HG03469 (cell line): ENCODE data around the gene ZNF586.
A peak's percentile ranks its signal among the peaks of the same experiment; 100 is the strongest.
"Not testable (repeated sequence)": the region's sequence is repeated elsewhere in the genome, so short reads cannot be mapped to it uniquely, and the experiment has no call there.

Experiments
- ATAC-seq: cut with Tn5 transposase; IDR thresholded peaks from one replicate; pipeline ENCODE4 v1.9.1; 2021; ENCODE audit warnings: mild to moderate bottlenecking, moderate library complexity, moderate number of reproducible peaks; ENCODE audit not compliant: unreplicated experiment

Gene ZNF586

DNA sequence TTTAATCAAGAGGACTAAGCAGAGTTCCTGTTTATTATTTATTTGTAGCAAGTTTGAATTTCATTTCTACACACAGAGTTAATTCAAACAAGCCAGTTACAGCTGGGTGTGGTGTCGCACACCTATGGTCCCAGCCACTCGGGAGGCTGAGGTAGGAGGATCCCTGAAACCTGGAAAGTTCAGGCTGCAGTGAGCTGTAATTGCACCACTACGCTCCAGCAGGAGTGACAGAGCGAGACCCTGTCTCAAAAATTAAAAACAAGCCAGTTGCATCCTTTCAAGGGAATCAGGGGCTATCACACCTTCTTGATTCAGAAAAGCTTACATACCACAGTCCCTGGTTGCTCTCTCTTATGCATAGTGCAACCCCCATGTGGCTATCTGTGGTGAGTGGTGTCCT is 19.8 kb downstream of the ZNF586 start:
- no peak for ATAC-seq

GRCh38 chr19:57796580-57796979 is 27.1 kb downstream of the ZNF586 start:
- not testable (repeated sequence) for ATAC-seq

DNA sequence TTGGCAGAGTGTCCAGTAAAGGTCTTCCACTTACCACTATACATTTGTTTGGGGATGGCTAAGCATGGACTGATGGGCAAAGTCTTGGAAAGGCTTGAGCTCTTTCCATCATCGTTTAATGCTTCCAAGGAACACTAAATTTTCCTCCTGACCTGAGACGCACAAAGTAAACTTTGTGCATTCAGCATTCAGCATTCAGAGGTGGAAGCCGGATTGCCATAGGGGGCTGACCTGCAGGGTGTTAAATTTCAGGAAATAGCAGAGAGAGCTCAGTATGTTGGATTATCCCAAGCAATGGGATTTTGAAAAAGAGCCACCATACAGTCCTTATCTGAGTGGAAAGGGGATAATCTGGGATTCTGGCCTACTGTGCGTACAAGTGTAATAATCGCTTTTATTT is 31.2 kb downstream of the ZNF586 start:
- no peak for ATAC-seq

GRCh38 chr19:57802269-57802668 is 32.8 kb downstream of the ZNF586 start:
- no peak for ATAC-seq

DNA sequence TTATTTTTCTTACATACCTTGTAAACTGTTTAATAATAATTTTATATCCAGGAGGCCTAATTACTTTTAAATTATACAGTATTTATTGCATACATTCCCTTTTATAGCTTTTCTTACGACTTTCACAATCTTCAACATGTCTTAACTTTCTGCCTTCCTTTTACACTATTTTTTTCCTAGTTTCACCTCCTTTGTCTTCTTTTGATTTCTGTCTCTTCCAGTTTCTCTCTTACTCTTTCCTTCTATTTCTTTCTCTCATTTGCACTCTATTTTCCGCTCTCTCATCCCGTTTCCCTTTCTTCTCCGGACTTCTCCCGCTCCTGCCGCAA is 33.8 kb downstream of the ZNF586 start:
- ATAC-seq, result no peak

- ATAC-seq, result no peak
Measured at GRCh38 chr19:57803594-57804325, 34.3 kb downstream of the ZNF586 start.

GRCh38 chr19:57807541-57807940 is 38.1 kb downstream of the ZNF586 start:
- ATAC-seq, result no peak

DNA sequence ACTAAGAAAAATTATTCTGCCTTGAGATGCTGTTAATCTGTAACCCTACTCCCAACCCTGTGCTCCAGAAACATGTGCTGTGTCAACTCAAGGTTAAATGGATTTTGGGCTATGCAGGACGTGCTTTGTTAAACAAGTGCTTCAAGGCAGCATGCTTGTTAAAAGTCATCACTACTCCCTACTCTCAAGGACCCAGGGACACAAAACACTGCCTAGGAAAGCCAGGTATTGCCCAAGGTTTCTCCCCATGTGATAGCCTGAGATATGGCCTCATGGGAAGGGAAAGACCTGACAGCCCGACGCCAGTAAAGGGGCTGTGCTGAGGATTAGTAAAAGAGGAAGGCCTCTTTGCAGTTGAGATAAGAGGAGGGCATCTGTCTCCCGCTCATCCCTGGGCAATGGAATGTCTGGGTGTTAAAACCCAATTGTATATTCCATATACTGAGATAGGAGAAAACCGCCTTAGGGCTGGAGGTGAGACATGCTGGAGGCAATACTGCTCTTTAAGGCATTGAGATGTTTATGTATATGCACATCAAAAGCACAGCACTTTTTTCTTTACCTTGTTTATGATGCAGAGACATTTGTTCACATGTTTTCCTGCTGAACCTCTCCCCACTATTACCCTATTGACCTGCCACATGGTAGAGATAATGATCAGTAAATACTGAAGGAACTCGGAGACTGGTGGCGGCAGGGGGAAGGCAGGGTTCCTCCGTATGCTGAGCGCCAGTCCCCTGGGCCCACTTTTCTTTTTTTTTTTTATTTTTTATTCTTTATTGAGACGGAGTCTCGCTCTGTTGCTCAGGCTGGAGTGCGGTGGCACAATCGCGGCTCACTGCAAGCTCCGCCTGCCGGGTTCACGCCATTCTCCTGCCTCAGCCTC is 41.2 kb downstream of the ZNF586 start:
- not testable (repeated sequence) for ATAC-seq

DNA sequence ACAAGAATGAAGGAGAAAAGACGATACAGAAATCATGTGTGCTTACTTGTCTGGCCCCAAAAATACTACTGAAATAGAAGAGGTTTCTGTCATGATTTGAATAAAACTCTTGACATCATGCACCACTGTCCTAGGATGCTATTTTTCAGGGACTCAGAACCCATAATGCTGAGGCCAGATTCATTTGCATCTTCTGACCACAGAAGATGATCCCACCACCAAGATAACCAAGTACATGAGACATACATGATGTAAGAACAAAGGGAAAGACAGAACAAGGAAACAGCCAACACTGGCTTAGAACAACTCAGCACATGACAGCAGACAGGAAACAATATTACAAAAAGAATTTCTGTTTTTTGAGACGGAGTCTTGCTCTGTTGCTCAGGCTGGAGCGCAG is 42.8 kb downstream of the ZNF586 start:
- ATAC-seq, result no peak

- ATAC-seq, result not testable (repeated sequence)
Measured at GRCh38 chr19:57812975-57813820, 43.7 kb downstream of the ZNF586 start.

DNA sequence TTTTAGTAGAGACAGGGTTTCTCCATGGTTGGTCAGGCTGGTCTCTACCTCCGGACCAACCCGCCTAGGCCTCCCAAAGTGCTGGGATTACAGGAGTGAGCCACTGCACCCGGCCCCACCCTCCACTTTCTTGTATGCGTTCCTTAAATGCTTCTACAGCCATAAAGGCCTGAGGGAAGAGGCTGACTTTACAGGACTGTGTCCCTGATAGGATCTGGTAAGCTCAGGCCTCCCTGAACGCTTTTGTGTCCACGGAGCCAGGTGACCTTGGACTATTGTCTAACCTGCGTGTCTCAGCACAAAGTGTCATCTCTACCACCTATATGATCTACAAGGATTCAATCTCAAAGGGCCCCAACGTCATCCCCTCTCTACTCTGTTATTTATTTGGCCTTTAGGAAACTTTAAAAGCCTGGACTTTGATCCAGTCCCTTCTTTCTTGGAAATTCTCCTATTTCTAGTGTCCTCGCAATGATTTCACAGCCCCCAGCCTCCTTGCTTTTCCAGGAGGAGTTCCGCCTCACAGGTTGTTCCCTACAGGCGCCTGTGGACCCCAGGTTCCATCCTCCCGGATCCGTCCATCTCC is 44.5 kb downstream of the ZNF586 start:
- no peak for ATAC-seq

GRCh38 chr19:57814505-57815246 is 45.2 kb downstream of the ZNF586 start, which contains the start of gene ZNF552:
ZNF552 (minus strand) TSS chr19:57814913; CDS start chr19:57814743, 170 bp downstream.
- peak; percentile 45 for ATAC-seq

- no peak for ATAC-seq
Measured at GRCh38 chr19:57815247-57816075, 46.0 kb downstream of the ZNF586 start.

DNA sequence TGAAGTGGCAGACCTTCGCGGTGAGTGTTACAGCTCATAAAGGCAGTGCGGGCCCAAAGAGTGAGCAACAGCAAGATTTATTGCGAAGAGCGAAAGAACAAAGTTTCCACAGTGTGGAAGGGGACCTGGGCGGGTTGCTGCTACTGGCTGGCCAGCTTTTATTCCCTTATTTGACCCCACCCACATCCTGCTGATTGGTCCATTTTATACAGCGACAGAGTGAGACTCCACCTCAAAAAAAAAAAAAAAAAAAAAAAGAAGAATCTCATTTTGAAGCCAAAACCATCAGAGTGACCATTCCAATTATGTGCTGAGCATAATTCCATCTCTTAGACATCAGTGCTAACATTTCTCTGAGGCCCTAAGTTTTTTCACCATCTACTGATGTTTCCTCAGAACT is 47.2 kb downstream of the ZNF586 start:
- ATAC-seq, result no peak

- ATAC-seq, result no peak
Measured at GRCh38 chr19:57817976-57818375, 48.5 kb downstream of the ZNF586 start.

GRCh38 chr19:57818378-57818777 is 48.9 kb downstream of the ZNF586 start:
- ATAC-seq, result no peak

GRCh38 chr19:57819475-57820148 is 50.1 kb downstream of the ZNF586 start:
- ATAC-seq, result peak; percentile 76

- ATAC-seq, result no peak
Measured at GRCh38 chr19:57820599-57820998, 51.1 kb downstream of the ZNF586 start.

GRCh38 chr19:57821095-57821494 is 51.6 kb downstream of the ZNF586 start:
- not testable (repeated sequence) for ATAC-seq
